22Rv1 (cell line): ENCODE measurements around the gene COL25A1.

ENCODE experiments used
- H3K27ac ChIP-seq: fragments of 450-650 bp; 2 replicates; pipeline ENCODE4 v1.5.1; 2017
- ZFX ChIP-seq: fragments of 450-650 bp; IDR thresholded peaks from 2 replicates; pipeline ENCODE4 v1.6.1; 2017; ENCODE audit warnings: antibody characterized with exemption, borderline replicate concordance
- TF ChIP-seq, protein P1 (sequence below): fragments of 450-650 bp; IDR thresholded peaks from 2 replicates; pipeline ENCODE4 v1.5.1; 2017; ENCODE audit warnings: mild to moderate bottlenecking

COL25A1 gene

GRCh38 chr4:108852691-108853090 is 449.8 kb downstream of the COL25A1 start:
- no peak overlapping the region for H3K27ac ChIP-seq
- TF ChIP-seq ZFX, result no peak
- TF ChIP-seq, protein P1, sequence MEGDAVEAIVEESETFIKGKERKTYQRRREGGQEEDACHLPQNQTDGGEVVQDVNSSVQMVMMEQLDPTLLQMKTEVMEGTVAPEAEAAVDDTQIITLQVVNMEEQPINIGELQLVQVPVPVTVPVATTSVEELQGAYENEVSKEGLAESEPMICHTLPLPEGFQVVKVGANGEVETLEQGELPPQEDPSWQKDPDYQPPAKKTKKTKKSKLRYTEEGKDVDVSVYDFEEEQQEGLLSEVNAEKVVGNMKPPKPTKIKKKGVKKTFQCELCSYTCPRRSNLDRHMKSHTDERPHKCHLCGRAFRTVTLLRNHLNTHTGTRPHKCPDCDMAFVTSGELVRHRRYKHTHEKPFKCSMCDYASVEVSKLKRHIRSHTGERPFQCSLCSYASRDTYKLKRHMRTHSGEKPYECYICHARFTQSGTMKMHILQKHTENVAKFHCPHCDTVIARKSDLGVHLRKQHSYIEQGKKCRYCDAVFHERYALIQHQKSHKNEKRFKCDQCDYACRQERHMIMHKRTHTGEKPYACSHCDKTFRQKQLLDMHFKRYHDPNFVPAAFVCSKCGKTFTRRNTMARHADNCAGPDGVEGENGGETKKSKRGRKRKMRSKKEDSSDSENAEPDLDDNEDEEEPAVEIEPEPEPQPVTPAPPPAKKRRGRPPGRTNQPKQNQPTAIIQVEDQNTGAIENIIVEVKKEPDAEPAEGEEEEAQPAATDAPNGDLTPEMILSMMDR, result no peak

GRCh38 chr4:108851366-108851765 is 451.1 kb downstream of the COL25A1 start:
- no peak overlapping the region for H3K27ac ChIP-seq
- TF ChIP-seq, protein P1, result no peak
- no peak for TF ChIP-seq ZFX

DNA sequence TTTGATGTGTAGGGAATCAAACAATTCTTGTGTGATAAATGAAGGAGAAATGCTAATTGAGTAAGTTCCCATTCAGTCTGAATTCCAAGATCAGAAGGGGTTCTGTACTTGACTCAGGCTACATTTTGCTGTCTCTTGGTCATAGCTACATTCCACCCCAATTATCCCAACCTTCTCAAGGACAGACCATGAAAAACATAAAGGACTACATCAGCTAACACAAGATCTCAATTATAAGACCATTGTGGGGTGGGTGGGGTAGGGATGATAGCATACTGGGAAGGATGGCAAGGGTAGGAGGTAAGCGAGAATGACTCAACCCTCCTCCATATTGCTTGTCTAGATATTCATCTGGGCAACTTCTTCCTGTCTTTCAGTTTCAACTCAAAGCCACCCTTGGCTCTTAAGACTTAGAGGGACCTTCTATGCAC is 452.2 kb downstream of the COL25A1 start:
- no peak overlapping the region for H3K27ac ChIP-seq
- no peak for TF ChIP-seq ZFX
- TF ChIP-seq, protein P1, result no peak

DNA sequence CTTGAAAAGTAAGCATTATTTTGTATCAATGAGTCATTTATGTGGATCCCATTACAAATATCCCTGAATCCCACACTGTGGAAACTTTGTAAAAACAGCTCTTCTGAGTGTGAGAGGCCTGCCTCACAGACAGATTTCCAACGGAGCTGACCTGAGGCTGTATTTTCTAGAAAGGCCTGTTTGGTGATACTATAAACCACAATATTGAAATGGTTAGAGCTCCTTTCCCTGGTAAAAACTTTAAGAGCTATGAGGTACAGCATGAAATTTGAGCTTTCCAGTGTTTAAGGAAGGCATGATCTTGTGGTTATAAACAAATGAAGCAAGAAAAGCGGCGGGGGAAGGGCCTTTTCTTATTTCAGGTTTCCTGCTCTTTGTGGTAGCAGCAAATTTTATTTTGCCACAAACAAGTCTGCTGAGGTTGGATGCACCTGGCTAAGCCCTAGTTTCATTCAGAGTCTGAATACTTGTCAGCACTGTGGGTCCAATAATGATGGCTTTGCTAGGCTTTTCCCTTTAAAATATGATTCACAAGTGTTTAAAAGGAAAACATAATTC is 452.8 kb downstream of the COL25A1 start:
- no peak for TF ChIP-seq ZFX
- TF ChIP-seq, protein P1, result no peak
- no peak overlapping the region for H3K27ac ChIP-seq

GRCh38 chr4:108846568-108846967 is 455.9 kb downstream of the COL25A1 start:
- TF ChIP-seq ZFX, result no peak
- TF ChIP-seq, protein P1, result no peak
- no peak overlapping the region for H3K27ac ChIP-seq

- TF ChIP-seq, protein P1, result no peak
- no peak for TF ChIP-seq ZFX
Observed at GRCh38 chr4:108840426-108840975, 462.0 kb downstream of the COL25A1 start.

DNA sequence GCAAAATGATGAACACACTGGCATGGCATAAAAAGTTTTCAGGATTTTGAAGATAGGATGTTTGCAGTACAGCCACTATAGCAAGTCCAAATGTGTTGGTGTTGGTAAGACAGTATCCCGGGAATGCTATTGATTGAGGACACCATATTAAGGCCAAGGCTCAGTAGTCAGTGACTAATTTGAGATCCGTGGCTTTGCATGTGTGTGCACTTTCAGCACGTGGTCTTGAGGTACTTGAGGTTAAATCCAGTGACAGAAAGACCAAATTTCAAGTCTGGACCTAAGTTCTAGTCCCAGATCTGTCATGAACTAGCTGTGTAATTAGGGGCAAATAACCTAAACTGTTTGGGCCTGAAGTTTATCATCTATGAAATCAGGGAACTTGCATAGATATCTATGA is 463.1 kb downstream of the COL25A1 start:
- no peak overlapping the region for H3K27ac ChIP-seq
- no peak for TF ChIP-seq ZFX
- TF ChIP-seq, protein P1, result no peak

More at GRCh38 chr4:108840426-108840975, 462.0 kb downstream of the COL25A1 start:
- no peak overlapping the region for H3K27ac ChIP-seq
